ENCODE data around the gene TSR3.
A peak's percentile ranks its signal among the peaks of the same experiment; 100 is the strongest.

Gene TSR3

GRCh38 chr16:1364510-1364909, 12.8 kb upstream of the TSR3 start:
- H3K4me1 ChIP-seq (ENCODE audit: control insufficient read depth, insufficient read depth, low read length, poor library complexity, severe bottlenecking) = no peaks in the 10 kb centered on the region
- WGBS, 2 experiments (ENCODE audit: insufficient coverage in 2 of 2) = 92 to 97% methylated on average over 22 of the region's 22 CpGs
- H3K9me3 ChIP-seq (ENCODE audit: control insufficient read depth, low read length) = no peaks in the 10 kb centered on the region
- peaks cover 70% of the 10 kb centered on the region for H3K36me3 ChIP-seq (ENCODE audit: control insufficient read depth, insufficient read depth, low read length)
- H3K27ac ChIP-seq (ENCODE audit: low read depth, low read length, severe bottlenecking) = no peak overlapping the region
- H3K4me3 ChIP-seq (ENCODE audit: extremely low read depth, insufficient read depth, low read length, poor library complexity, severe bottlenecking) = no peak overlapping the region

- no peak overlapping the region for H3K4me3 ChIP-seq (ENCODE audit: extremely low read depth, insufficient read depth, low read length, poor library complexity, severe bottlenecking)
- peaks cover 73% of the 10 kb centered on the region for H3K36me3 ChIP-seq (ENCODE audit: control insufficient read depth, insufficient read depth, low read length)
- H3K9me3 ChIP-seq (ENCODE audit: control insufficient read depth, low read length) = no peaks in the 10 kb centered on the region
- WGBS, 2 experiments (ENCODE audit: insufficient coverage in 2 of 2) = 52 to 66% methylated on average over 15 to 18 of the region's 18 CpGs
- no peak overlapping the region for H3K27ac ChIP-seq (ENCODE audit: low read depth, low read length, severe bottlenecking)
- no peaks in the 10 kb centered on the region for H3K4me1 ChIP-seq (ENCODE audit: control insufficient read depth, insufficient read depth, low read length, poor library complexity, severe bottlenecking)
Observed at GRCh38 chr16:1363501-1364041, 11.9 kb upstream of the TSR3 start.

- peaks cover 69% of the 10 kb centered on the region for H3K36me3 ChIP-seq (ENCODE audit: control insufficient read depth, insufficient read depth, low read length)
- no peaks in the 10 kb centered on the region for H3K9me3 ChIP-seq (ENCODE audit: control insufficient read depth, low read length)
- H3K4me3 ChIP-seq (ENCODE audit: extremely low read depth, insufficient read depth, low read length, poor library complexity, severe bottlenecking) = no peak overlapping the region
- WGBS, 2 experiments (ENCODE audit: insufficient coverage in 2 of 2) = 97% methylated on average over 11 of the region's 11 CpGs
- no peak overlapping the region for H3K27ac ChIP-seq (ENCODE audit: low read depth, low read length, severe bottlenecking)
- H3K4me1 ChIP-seq (ENCODE audit: control insufficient read depth, insufficient read depth, low read length, poor library complexity, severe bottlenecking) = no peaks in the 10 kb centered on the region
Observed at GRCh38 chr16:1362807-1363206, 11.1 kb upstream of the TSR3 start.

GRCh38 chr16:1361685-1362360, 10.1 kb upstream of the TSR3 start:
- Histone ChIP-seq H3K9me3 (ENCODE audit: control insufficient read depth, low read length) (no peaks in the 10 kb centered on the region), H3K36me3 (ENCODE audit: control insufficient read depth, insufficient read depth, low read length) (peaks cover 66% of the 10 kb centered on the region), H3K27ac (ENCODE audit: low read depth, low read length, severe bottlenecking) (no peak overlapping the region), H3K4me1 (ENCODE audit: control insufficient read depth, insufficient read depth, low read length, poor library complexity, severe bottlenecking) (no peaks in the 10 kb centered on the region), H3K4me3 (ENCODE audit: extremely low read depth, insufficient read depth, low read length, poor library complexity, severe bottlenecking) (no peak overlapping the region)
- 96 to 97% methylated on average over 39 of the region's 43 CpGs for WGBS, 2 experiments (ENCODE audit: insufficient coverage in 2 of 2)

GRCh38 chr16:1357906-1358566, 6.4 kb upstream of the TSR3 start:
- H3K4me1 ChIP-seq (ENCODE audit: control insufficient read depth, insufficient read depth, low read length, poor library complexity, severe bottlenecking) = no peaks in the 10 kb centered on the region
- no peak overlapping the region for H3K4me3 ChIP-seq (ENCODE audit: extremely low read depth, insufficient read depth, low read length, poor library complexity, severe bottlenecking)
- WGBS, 2 experiments (ENCODE audit: insufficient coverage in 2 of 2) = 92% methylated on average over 18 to 19 of the region's 19 CpGs
- H3K27ac ChIP-seq (ENCODE audit: low read depth, low read length, severe bottlenecking) = no peak overlapping the region
- H3K36me3 ChIP-seq (ENCODE audit: control insufficient read depth, insufficient read depth, low read length) = peaks cover 35% of the 10 kb centered on the region
- H3K9me3 ChIP-seq (ENCODE audit: control insufficient read depth, low read length) = no peaks in the 10 kb centered on the region

- WGBS, 2 experiments (ENCODE audit: insufficient coverage in 2 of 2) = 88 to 92% methylated on average over 26 to 29 of the region's 33 CpGs
- peaks cover 19% of the 10 kb centered on the region for H3K36me3 ChIP-seq (ENCODE audit: control insufficient read depth, insufficient read depth, low read length)
- H3K4me1 ChIP-seq (ENCODE audit: control insufficient read depth, insufficient read depth, low read length, poor library complexity, severe bottlenecking) = no peaks in the 10 kb centered on the region
- no peak overlapping the region for H3K27ac ChIP-seq (ENCODE audit: low read depth, low read length, severe bottlenecking)
- H3K9me3 ChIP-seq (ENCODE audit: control insufficient read depth, low read length) = no peaks in the 10 kb centered on the region
- no peak overlapping the region for H3K4me3 ChIP-seq (ENCODE audit: extremely low read depth, insufficient read depth, low read length, poor library complexity, severe bottlenecking)
Observed at GRCh38 chr16:1356061-1356900, 4.6 kb upstream of the TSR3 start.

GRCh38 chr16:1355591-1355990, 3.9 kb upstream of the TSR3 start:
- H3K4me1 ChIP-seq (ENCODE audit: control insufficient read depth, insufficient read depth, low read length, poor library complexity, severe bottlenecking) = no peaks in the 10 kb centered on the region
- 91 to 94% methylated on average over 12 to 15 of the region's 15 CpGs for WGBS, 2 experiments (ENCODE audit: insufficient coverage in 2 of 2)
- no peaks in the 10 kb centered on the region for H3K9me3 ChIP-seq (ENCODE audit: control insufficient read depth, low read length)
- peaks cover 14% of the 10 kb centered on the region for H3K36me3 ChIP-seq (ENCODE audit: control insufficient read depth, insufficient read depth, low read length)
- no peak overlapping the region for H3K27ac ChIP-seq (ENCODE audit: low read depth, low read length, severe bottlenecking)
- H3K4me3 ChIP-seq (ENCODE audit: extremely low read depth, insufficient read depth, low read length, poor library complexity, severe bottlenecking) = no peak overlapping the region

- Histone ChIP-seq H3K27ac (ENCODE audit: low read depth, low read length, severe bottlenecking) (no peak overlapping the region), H3K4me3 (ENCODE audit: extremely low read depth, insufficient read depth, low read length, poor library complexity, severe bottlenecking) (no peak overlapping the region), H3K36me3 (ENCODE audit: control insufficient read depth, insufficient read depth, low read length) (peaks cover 15% of the 10 kb centered on the region), H3K4me1 (ENCODE audit: control insufficient read depth, insufficient read depth, low read length, poor library complexity, severe bottlenecking) (no peaks in the 10 kb centered on the region), H3K9me3 (ENCODE audit: control insufficient read depth, low read length) (no peaks in the 10 kb centered on the region)
- 94 to 96% methylated on average over 29 to 48 of the region's 49 CpGs for WGBS, 2 experiments (ENCODE audit: insufficient coverage in 2 of 2)
Observed at GRCh38 chr16:1354815-1355540, 3.3 kb upstream of the TSR3 start.

GRCh38 chr16:1351215-1351581, 480 bp downstream of the TSR3 start:
- Histone ChIP-seq H3K36me3 (ENCODE audit: control insufficient read depth, insufficient read depth, low read length) (peaks cover 26% of the 10 kb centered on the region), H3K9me3 (ENCODE audit: control insufficient read depth, low read length) (no peaks in the 10 kb centered on the region), H3K4me1 (ENCODE audit: control insufficient read depth, insufficient read depth, low read length, poor library complexity, severe bottlenecking) (no peaks in the 10 kb centered on the region), H3K27ac (ENCODE audit: low read depth, low read length, severe bottlenecking) (no peak overlapping the region), H3K4me3 (ENCODE audit: extremely low read depth, insufficient read depth, low read length, poor library complexity, severe bottlenecking) (peak overlapping the region; percentile 88)
- 0 to 2% methylated on average over 26 to 35 of the region's 35 CpGs for WGBS, 2 experiments (ENCODE audit: insufficient coverage in 2 of 2)

- no peak overlapping the region for H3K27ac ChIP-seq (ENCODE audit: low read depth, low read length, severe bottlenecking)
- 89 to 90% methylated on average over 19 of the region's 19 CpGs for WGBS, 2 experiments (ENCODE audit: insufficient coverage in 2 of 2)
- H3K9me3 ChIP-seq (ENCODE audit: control insufficient read depth, low read length) = no peaks in the 10 kb centered on the region
- peaks cover 26% of the 10 kb centered on the region for H3K36me3 ChIP-seq (ENCODE audit: control insufficient read depth, insufficient read depth, low read length)
- H3K4me1 ChIP-seq (ENCODE audit: control insufficient read depth, insufficient read depth, low read length, poor library complexity, severe bottlenecking) = no peaks in the 10 kb centered on the region
- H3K4me3 ChIP-seq (ENCODE audit: extremely low read depth, insufficient read depth, low read length, poor library complexity, severe bottlenecking) = peak overlapping the region; percentile 88
Observed at GRCh38 chr16:1350691-1351090, 987 bp downstream of the TSR3 start.
